Spinal cord (tissue), 10 donors: ENCODE measurements around the gene SENP2. TPM values are rescaled to one million over a fixed set of nuclear protein-coding genes. Genes with fewer than 3 reads are reported as not detected.

Source experiments
- DNase-seq, 6 donors: peaks; one replicate each; pipeline versions ENCODE4 v3.0.0 to v3.0.0-alpha.2; 2013 to 2015; ENCODE audit warnings: low spot score in 6 of 6, low read depth in 4 of 6
- H3K27ac ChIP-seq: one replicate; pipeline ENCODE4 v1.5.1; 2013; ENCODE audit warnings: low read depth, low read length, control low read depth
- H3K27me3 ChIP-seq: one replicate; pipeline ENCODE4 v1.6.1; 2013; ENCODE audit warnings: low read length; ENCODE audit not compliant: control insufficient read depth, insufficient read depth
- H3K36me3 ChIP-seq: one replicate; pipeline ENCODE4 v1.6.1; 2013; ENCODE audit warnings: low read length; ENCODE audit not compliant: control insufficient read depth, insufficient read depth
- H3K4me1 ChIP-seq: one replicate; pipeline ENCODE4 v1.6.1; 2013; ENCODE audit warnings: low read length; ENCODE audit not compliant: control insufficient read depth, insufficient read depth
- H3K4me3 ChIP-seq: one replicate; pipeline ENCODE4 v1.5.1; 2013; ENCODE audit warnings: low read depth, low read length, control low read depth
- H3K9me3 ChIP-seq: one replicate; pipeline ENCODE4 v1.6.1; 2013; ENCODE audit warnings: low read length; ENCODE audit not compliant: control insufficient read depth, insufficient read depth
- WGBS: methylation state at CpG from one replicate; pipeline ENCODE4 v1.1.5; 2013; ENCODE audit warnings: missing lambda C conversion rate; ENCODE audit not compliant: insufficient coverage; 5-methylcytosine and 5-hydroxymethylcytosine counted together
- polyA plus RNA-seq, 2 donors: library from polyadenylated mRNA; unstranded; fragments of 120-200 nt; gene quantifications; one replicate each; pipeline ENCODE4 v1.2.1, GENCODE V29; 2013; ENCODE audit not compliant: insufficient read length in 2 of 2
- small RNA-seq: library from RNA; depleted of rRNA; stranded (forward); fragments of <200 nt; gene quantifications from one replicate; pipeline ENCODE3, GENCODE V24; 2014; ENCODE audit warnings: low replicate concordance
- total RNA-seq, 2 donors: library from RNA; depleted of rRNA in 1 of 2; stranded (reverse); fragments of 120-200 nt in 1 of 2; fragments of >200 nt in 1 of 2; gene quantifications; one replicate each; pipeline versions ENCODE4 v1.2.3 to v1.2.4, GENCODE V29; 2013 to 2014
- donor health status: healthy.

SENP2 gene
- total and polyA plus RNA-seq, 4 donors, result 40.7 to 70.1 (median 48.1) TPM

- H3K27ac ChIP-seq, result no peak overlapping the region
- H3K36me3 ChIP-seq, result peaks cover 31% of the 10 kb centered on the region
- 77% methylated on average over 4 of the region's 4 CpGs for WGBS
- DNase-seq, result no peak
- no peaks in the 10 kb centered on the region for H3K9me3 ChIP-seq
- peaks cover 6% of the 10 kb centered on the region for H3K4me1 ChIP-seq
- H3K27me3 ChIP-seq, result no peaks in the 10 kb centered on the region
- no peak overlapping the region for H3K4me3 ChIP-seq
These were observed 75.7 kb downstream of the SENP2 start for GRCh38 chr3:185661772-185662171.

GRCh38 chr3:185663929-185664328 is 77.8 kb downstream of the SENP2 start:
- WGBS, result 95% methylated on average over 3 of the region's 5 CpGs
- DNase-seq, result no peak
- H3K4me1 ChIP-seq, result peaks cover 6% of the 10 kb centered on the region

DNA sequence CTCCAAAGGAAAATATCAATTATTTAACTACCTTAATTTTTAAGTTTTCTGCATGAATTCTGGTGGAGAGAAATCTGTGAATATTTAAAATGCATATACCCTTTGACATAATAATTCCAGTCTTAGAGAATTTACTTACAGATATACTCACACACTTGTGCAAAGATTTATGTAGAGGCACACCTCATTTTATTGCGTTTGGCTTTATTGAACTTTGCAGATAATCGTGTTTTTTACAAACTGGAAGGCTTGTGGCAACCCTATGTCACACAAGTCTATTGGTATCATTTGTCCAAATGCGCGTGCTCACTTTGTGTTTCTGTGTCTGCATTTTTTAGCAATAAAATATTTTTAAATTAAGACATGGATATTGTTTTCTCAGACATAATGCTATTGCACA is 81.5 kb downstream of the SENP2 start:
- peaks cover 22% of the 10 kb centered on the region for H3K36me3 ChIP-seq
- H3K27ac ChIP-seq, result no peak overlapping the region
- H3K4me1 ChIP-seq, result no peaks in the 10 kb centered on the region
- WGBS, result 80% methylated on average over 1 of the region's 4 CpGs
- no peaks in the 10 kb centered on the region for H3K27me3 ChIP-seq
- H3K4me3 ChIP-seq, result no peak overlapping the region
- no peaks in the 10 kb centered on the region for H3K9me3 ChIP-seq
- DNase-seq, result no peak

More at GRCh38 chr3:185663929-185664328, 77.8 kb downstream of the SENP2 start:
- no peak overlapping the region for H3K27ac ChIP-seq
- H3K9me3 ChIP-seq, result no peaks in the 10 kb centered on the region
- peaks cover 12% of the 10 kb centered on the region for H3K36me3 ChIP-seq
- no peaks in the 10 kb centered on the region for H3K27me3 ChIP-seq
- H3K4me3 ChIP-seq, result no peak overlapping the region

- H3K4me1 ChIP-seq, result no peaks in the 10 kb centered on the region
- 100% methylated on average over 1 of the region's 1 CpG for WGBS
- peak; percentile 41 to 91 (median 61) for DNase-seq
- H3K4me3 ChIP-seq, result no peak overlapping the region
- H3K36me3 ChIP-seq, result peaks cover 7% of the 10 kb centered on the region
- peaks cover 2% of the 10 kb centered on the region for H3K9me3 ChIP-seq
- H3K27ac ChIP-seq, result no peak overlapping the region
- H3K27me3 ChIP-seq, result no peaks in the 10 kb centered on the region
These were observed 91.2 kb downstream of the SENP2 start for GRCh38 chr3:185677146-185677829.

- H3K4me1 ChIP-seq, result no peaks in the 10 kb centered on the region
- H3K36me3 ChIP-seq, result peaks cover 3% of the 10 kb centered on the region
- H3K4me3 ChIP-seq, result no peak overlapping the region
- no peak for DNase-seq
- no peak overlapping the region for H3K27ac ChIP-seq
- H3K9me3 ChIP-seq, result peaks cover 2% of the 10 kb centered on the region
- WGBS, result no CpG with 5 or more reads among the region's 1 CpG
- no peaks in the 10 kb centered on the region for H3K27me3 ChIP-seq
These were observed 91.9 kb downstream of the SENP2 start for GRCh38 chr3:185678027-185678426.

- Histone ChIP-seq H3K4me1 (no peaks in the 10 kb centered on the region), H3K4me3 (no peak overlapping the region), H3K9me3 (peaks cover 2% of the 10 kb centered on the region), H3K36me3 (peaks cover 9% of the 10 kb centered on the region), H3K27me3 (no peaks in the 10 kb centered on the region), H3K27ac (no peak overlapping the region)
- WGBS, result no CpG with 5 or more reads among the region's 4 CpGs
- DNase-seq, result peak in 1 of 6 donors; percentile 86
These were observed 94.1 kb downstream of the SENP2 start for GRCh38 chr3:185680231-185680630.

Small RNAs within 50 kb of the gene (small RNA-seq; reads per million reads assigned to genes)
- not detected for gene AC133473.1

Other genes with a start within 250 kb of the SENP2 start
- 10 to 100 TPM; 35.3 to 39.8 TPM for gene MAP3K13, start 223.2 kb upstream of the SENP2 start, total RNA-seq
- gene MAP3K13, start 223.2 kb upstream of the SENP2 start, polyA plus RNA-seq, result 10 to 100 TPM; 43.6 to 56.3 TPM
- gene TMEM41A, start 87.3 kb upstream of the SENP2 start, total RNA-seq, result 10 to 100 TPM; 15.3 to 16.5 TPM
- 10 to 100 TPM; 17.4 to 18.4 TPM for gene TMEM41A, start 87.3 kb upstream of the SENP2 start, polyA plus RNA-seq
- under 1 TPM; 0.30 to 0.61 TPM for gene LIPH, start 33.7 kb upstream of the SENP2 start, total RNA-seq
- under 1 TPM; 0.08 to 0.15 TPM for gene LIPH, start 33.7 kb upstream of the SENP2 start, polyA plus RNA-seq
- 10 to 100 TPM; 33.0 to 59.3 TPM for gene IGF2BP2, start 238.7 kb downstream of the SENP2 start, total RNA-seq
- 10 to 100 TPM; 57.3 to 63.4 TPM for gene IGF2BP2, start 238.7 kb downstream of the SENP2 start, polyA plus RNA-seq